HCT116 (cell line): ENCODE measurements around the gene C11orf21. TPM values are rescaled to one million over a fixed set of nuclear protein-coding genes. Genes with fewer than 3 reads are reported as not detected.

Experiments used
- ATAC-seq: fragments of 200-7000 bp; cut with Tn5 transposase; 2 replicates; pipeline ENCODE4 v1.9.1; 2020; ENCODE audit warnings: mild to moderate bottlenecking, moderate library complexity
- BruUV-seq: library from RNA; stranded (reverse); fragments of 400-500 nt; replicated peaks from 2 replicates; lab custom pipeline; 2021; lab: Mats Ljungman, UMichigan
- CTCF ChIA-PET: fragments of 300-600 bp; sonication (Branson Sonifier 250); formaldehyde crosslinking; loops from one replicate; lab custom pipeline; 2021; ENCODE audit warnings: antibody characterized with exemption; lab: Charles Lee
- POLR2A ChIA-PET: fragments of 300-600, 350-600 bp; sonication (Branson Sonifier 250); formaldehyde crosslinking; loops from one replicate; lab custom pipeline; 2021; ENCODE audit warnings: antibody characterized with exemption; lab: Charles Lee
- RAD21 ChIA-PET, 2 experiments: fragments of 300-600 bp; sonication (Branson Sonifier 250); formaldehyde crosslinking; loops; one replicate each; lab custom pipeline; 2023; ENCODE audit warnings: low total read pairs in 2 of 2; ENCODE audit not compliant: uncharacterized antibody in 2 of 2, unreplicated experiment in 2 of 2, low non-redundant PET in 1 of 2; lab: Charles Lee
- DNase-seq: peaks from one replicate; pipeline ENCODE4 v3.0.0-alpha.2; 2010; ENCODE audit warnings: low read depth, low spot score
- H2AFZ ChIP-seq: fragments of 200-600 bp; shearing (Covaris generic), sonication (generic); 2 replicates; pipeline ENCODE4 v1.6.1; 2017; ENCODE audit warnings: low read depth, mixed run types, mixed read lengths, antibody characterized with exemption, low read length; ENCODE audit not compliant: poor library complexity, severe bottlenecking
- H3K27ac ChIP-seq: 2 replicates; pipeline ENCODE4 v1.5.1; 2012; ENCODE audit warnings: low read depth, low read length
- H3K27me3 ChIP-seq: fragments of 200-600 bp; sonication (generic); 2 replicates; pipeline ENCODE4 v1.6.1; 2016; ENCODE audit warnings: mixed run types, low read length, mixed read lengths; ENCODE audit not compliant: insufficient read depth
- H3K36me3 ChIP-seq, 2 experiments: fragments of 200-500 bp in 1 of 2; fragments of 200-600 bp in 1 of 2; sonication (Bioruptor generic) in 1 of 2; sonication (generic) in 1 of 2; 2 replicates each; pipeline versions ENCODE4 v1.5.1 to v1.6.1; 2014 to 2016; ENCODE audit warnings: low read length in 2 of 2, inconsistent platforms in 1 of 2, mixed read lengths in 1 of 2, mixed run types in 1 of 2; ENCODE audit not compliant: insufficient read depth in 2 of 2, control insufficient read depth in 1 of 2
- H3K4me1 ChIP-seq, 2 experiments: fragments of 200-600 bp in 1 of 2; sonication (generic) in 1 of 2; 2 replicates each; pipeline versions ENCODE4 v1.5.1 to v1.6.1; 2012 to 2017; ENCODE audit warnings: low read length in 2 of 2, inconsistent platforms in 1 of 2, mild to moderate bottlenecking in 1 of 2, mixed read lengths in 1 of 2, mixed run types in 1 of 2, moderate library complexity in 1 of 2; ENCODE audit not compliant: insufficient read depth in 2 of 2, control insufficient read depth in 1 of 2
- H3K4me2 ChIP-seq: fragments of 200-600 bp; sonication (generic); 2 replicates; pipeline ENCODE4 v1.6.1; 2017; ENCODE audit warnings: mixed run types, low read length, mixed read lengths
- H3K4me3 ChIP-seq, 2 experiments: fragments of 200-600 bp in 1 of 2; sonication (generic) in 1 of 2; replicated peaks in 1 of 2; 2 replicates each; pipeline ENCODE4 v1.5.1; 2011 to 2016; ENCODE audit warnings: low read length in 2 of 2, control low read depth in 1 of 2, low read depth in 1 of 2, mild to moderate bottlenecking in 1 of 2, mixed read lengths in 1 of 2, mixed run types in 1 of 2
- H3K79me2 ChIP-seq: fragments of 200-600 bp; sonication (generic); 2 replicates; pipeline ENCODE4 v1.6.1; 2017; ENCODE audit warnings: mild to moderate bottlenecking, mixed run types, low read length, moderate library complexity, mixed read lengths; ENCODE audit not compliant: insufficient read depth
- H3K9ac ChIP-seq: fragments of 200-600 bp; sonication (generic); 2 replicates; pipeline ENCODE4 v1.6.1; 2016; ENCODE audit warnings: low read length, mixed read lengths
- H3K9me2 ChIP-seq: fragments of 200-600 bp; sonication (generic), shearing (Covaris generic); 2 replicates; pipeline ENCODE4 v1.6.1; 2017; ENCODE audit warnings: mixed run types, mild to moderate bottlenecking, moderate library complexity; ENCODE audit not compliant: insufficient read depth
- H3K9me3 ChIP-seq, 2 experiments: fragments of 200-500 bp in 1 of 2; fragments of 200-600 bp in 1 of 2; sonication (Bioruptor generic) in 1 of 2; sonication (generic) in 1 of 2; 2 replicates each; pipeline ENCODE4 v1.6.1; 2014 to 2017; ENCODE audit warnings: low read length in 2 of 2, mixed read lengths in 2 of 2, inconsistent platforms in 1 of 2, low read depth in 1 of 2, mild to moderate bottlenecking in 1 of 2, mixed run types in 1 of 2, moderate library complexity in 1 of 2; ENCODE audit not compliant: control insufficient read depth in 1 of 2, insufficient read depth in 1 of 2
- H4K20me1 ChIP-seq: fragments of 200-600 bp; sonication (generic), shearing (Covaris generic); 2 replicates; pipeline ENCODE4 v1.6.1; 2017; ENCODE audit warnings: mixed run types, mild to moderate bottlenecking, moderate library complexity; ENCODE audit not compliant: insufficient read depth
- CBX3 ChIP-seq: IDR thresholded peaks from 2 replicates; pipeline ENCODE4 v1.6.1; 2012; ENCODE audit warnings: low read depth
- CEBPB ChIP-seq: IDR thresholded peaks from 2 replicates; pipeline ENCODE4 v1.6.1; 2012; ENCODE audit warnings: low read depth
- EGR1 ChIP-seq: IDR thresholded peaks from 2 replicates; pipeline ENCODE4 v1.6.1; 2012; ENCODE audit warnings: low read depth
- ELF1 ChIP-seq: IDR thresholded peaks from 2 replicates; pipeline ENCODE4 v1.6.1; 2012; ENCODE audit warnings: low read depth, borderline replicate concordance
- EZH2 ChIP-seq: fragments of 200-600 bp; sonication (generic); IDR thresholded peaks from 2 replicates; pipeline ENCODE4 v1.6.1; 2017; ENCODE audit warnings: antibody characterized with exemption, mixed run types
- EZH2phosphoT487 ChIP-seq: fragments of 200-600 bp; IDR thresholded peaks from 2 replicates; pipeline ENCODE4 v1.6.1; 2018; ENCODE audit warnings: antibody characterized with exemption, borderline replicate concordance
- FOSL1 ChIP-seq: IDR thresholded peaks from 2 replicates; pipeline ENCODE4 v1.6.1; 2012; ENCODE audit warnings: low read depth
- JUND ChIP-seq: IDR thresholded peaks from 2 replicates; pipeline ENCODE4 v1.6.1; 2012
- POLR2A ChIP-seq: IDR thresholded peaks from 2 replicates; pipeline ENCODE4 v1.7.0; 2011; ENCODE audit warnings: borderline replicate concordance; ENCODE audit not compliant: insufficient read depth, insufficient read length; ENCODE audit errors: extremely low read depth
- SRF ChIP-seq: IDR thresholded peaks from 2 replicates; pipeline ENCODE4 v1.6.1; 2012; ENCODE audit warnings: low read depth
- TCF7L2 ChIP-seq: IDR thresholded peaks from 2 replicates; pipeline ENCODE4 v1.7.0; 2011; ENCODE audit warnings: borderline replicate concordance, inconsistent platforms; ENCODE audit not compliant: insufficient read depth, insufficient read length; ENCODE audit errors: extremely low read depth
- ZFX ChIP-seq: fragments of 450-650 bp; IDR thresholded peaks from 2 replicates; pipeline ENCODE4 v1.6.1; 2017
- intact Hi-C: fragments of 100-400 bp; cut with micrococcal nuclease; formaldehyde crosslinking; loops from 2 replicates; pipeline ENCODE4 v1.10.0; 2022
- total RNA-seq: library from RNA; stranded (reverse); gene quantifications from one replicate; pipeline ENCODE4 v1.2.1, GENCODE V29; 2021; ENCODE audit not compliant: unreplicated experiment
- TF ChIP-seq, protein P1 (sequence below): IDR thresholded peaks from 2 replicates; pipeline ENCODE4 v1.6.1; 2012; ENCODE audit warnings: low read depth
- TF ChIP-seq, protein P2 (sequence below), 3 experiments: fragments of 200-600 bp in 1 of 3; sonication (generic) in 1 of 3; IDR thresholded peaks in 2 of 3; conservative IDR thresholded peaks in 1 of 3; 2 replicates each; pipeline ENCODE4 v1.5.1; 2012 to 2017; ENCODE audit warnings: low read depth in 2 of 3, low read length in 2 of 3, antibody characterized with exemption in 1 of 3, borderline replicate concordance in 1 of 3, control low read depth in 1 of 3, mild to moderate bottlenecking in 1 of 3, mixed read lengths in 1 of 3, mixed run types in 1 of 3, moderate library complexity in 1 of 3; ENCODE audit not compliant: insufficient read depth in 1 of 3
- TF ChIP-seq, protein P3 (sequence below): IDR thresholded peaks from 2 replicates; pipeline ENCODE4 v1.6.1; 2012
- TF ChIP-seq, protein P4 (sequence below): IDR thresholded peaks from 2 replicates; pipeline ENCODE4 v1.6.1; 2012

C11orf21 gene
- total RNA-seq, 1 experiment from 2014 or later, result not detected

DNA sequence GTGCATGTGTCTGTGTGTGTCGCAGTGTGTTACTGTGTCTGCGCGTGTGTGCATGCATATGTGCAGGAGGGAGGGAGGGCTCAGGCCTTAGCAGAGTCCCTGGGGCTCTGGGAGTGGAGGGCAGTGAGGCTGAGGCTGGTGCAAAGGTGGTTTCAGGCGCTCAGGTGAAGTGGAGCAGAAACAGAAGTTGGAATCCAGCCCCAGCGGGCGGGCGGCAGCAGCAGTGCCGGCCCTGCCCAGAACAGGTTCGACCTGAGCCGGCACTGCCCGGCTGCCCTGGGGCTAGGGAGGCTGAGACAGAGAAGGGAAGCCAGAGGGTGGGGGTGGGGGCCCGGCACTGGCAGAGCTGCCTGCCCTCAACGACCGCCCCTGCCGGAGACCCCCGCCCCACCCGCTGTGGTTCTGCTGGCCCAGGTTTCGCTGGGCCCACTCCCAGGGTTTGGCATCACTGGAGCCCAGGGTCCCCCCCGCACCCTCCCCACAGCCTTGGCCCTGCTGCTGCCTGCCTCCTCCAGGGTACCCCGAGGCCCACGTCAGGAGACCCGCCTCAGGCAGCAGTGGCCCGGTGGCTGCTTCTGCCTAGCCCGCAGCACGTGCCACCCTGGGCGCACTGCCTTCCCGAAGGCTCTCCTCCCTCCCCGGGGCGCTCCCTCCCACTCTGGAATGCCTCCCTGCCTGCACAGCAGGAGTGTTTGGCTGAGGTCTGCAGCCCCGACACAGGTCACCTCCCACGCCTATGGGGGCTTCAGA is 44.6 kb downstream of the C11orf21 start:
- ChIA-PET RAD21 (no interaction called here), POLR2A (no interaction called here), CTCF (no interaction called here)
- Histone ChIP-seq H3K9me3 (no peaks in the 10 kb centered on the region), H2AFZ (no peak overlapping the region), H3K27me3 (no peaks in the 10 kb centered on the region), H3K4me2 (no peak overlapping the region), H3K4me1 (peaks cover 0 to 3% of the 10 kb centered on the region in 2 experiments; a peak in 1 of 4 replicates), H3K27ac (no peak overlapping the region), H3K4me3 (no peak overlapping the region), H3K36me3 (no peaks in the 10 kb centered on the region), H4K20me1 (no peaks in the 10 kb centered on the region), H3K9me2 (no peaks in the 10 kb centered on the region), H3K79me2 (no peaks in the 10 kb centered on the region), H3K9ac (no peak overlapping the region)
- BruUV-seq, result no TSS peak
- TF ChIP-seq ELF1 (no peak), CBX3 (no peak), TCF7L2 (no peak), EZH2 (no peak), SRF (no peak), CEBPB (no peak), EGR1 (no peak), ZFX (no peak), POLR2A (no peak), JUND (no peak), EZH2phosphoT487 (no peak), FOSL1 (no peak)
- TF ChIP-seq, protein P1, sequence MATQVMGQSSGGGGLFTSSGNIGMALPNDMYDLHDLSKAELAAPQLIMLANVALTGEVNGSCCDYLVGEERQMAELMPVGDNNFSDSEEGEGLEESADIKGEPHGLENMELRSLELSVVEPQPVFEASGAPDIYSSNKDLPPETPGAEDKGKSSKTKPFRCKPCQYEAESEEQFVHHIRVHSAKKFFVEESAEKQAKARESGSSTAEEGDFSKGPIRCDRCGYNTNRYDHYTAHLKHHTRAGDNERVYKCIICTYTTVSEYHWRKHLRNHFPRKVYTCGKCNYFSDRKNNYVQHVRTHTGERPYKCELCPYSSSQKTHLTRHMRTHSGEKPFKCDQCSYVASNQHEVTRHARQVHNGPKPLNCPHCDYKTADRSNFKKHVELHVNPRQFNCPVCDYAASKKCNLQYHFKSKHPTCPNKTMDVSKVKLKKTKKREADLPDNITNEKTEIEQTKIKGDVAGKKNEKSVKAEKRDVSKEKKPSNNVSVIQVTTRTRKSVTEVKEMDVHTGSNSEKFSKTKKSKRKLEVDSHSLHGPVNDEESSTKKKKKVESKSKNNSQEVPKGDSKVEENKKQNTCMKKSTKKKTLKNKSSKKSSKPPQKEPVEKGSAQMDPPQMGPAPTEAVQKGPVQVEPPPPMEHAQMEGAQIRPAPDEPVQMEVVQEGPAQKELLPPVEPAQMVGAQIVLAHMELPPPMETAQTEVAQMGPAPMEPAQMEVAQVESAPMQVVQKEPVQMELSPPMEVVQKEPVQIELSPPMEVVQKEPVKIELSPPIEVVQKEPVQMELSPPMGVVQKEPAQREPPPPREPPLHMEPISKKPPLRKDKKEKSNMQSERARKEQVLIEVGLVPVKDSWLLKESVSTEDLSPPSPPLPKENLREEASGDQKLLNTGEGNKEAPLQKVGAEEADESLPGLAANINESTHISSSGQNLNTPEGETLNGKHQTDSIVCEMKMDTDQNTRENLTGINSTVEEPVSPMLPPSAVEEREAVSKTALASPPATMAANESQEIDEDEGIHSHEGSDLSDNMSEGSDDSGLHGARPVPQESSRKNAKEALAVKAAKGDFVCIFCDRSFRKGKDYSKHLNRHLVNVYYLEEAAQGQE, result no peak
- TF ChIP-seq, protein P2, sequence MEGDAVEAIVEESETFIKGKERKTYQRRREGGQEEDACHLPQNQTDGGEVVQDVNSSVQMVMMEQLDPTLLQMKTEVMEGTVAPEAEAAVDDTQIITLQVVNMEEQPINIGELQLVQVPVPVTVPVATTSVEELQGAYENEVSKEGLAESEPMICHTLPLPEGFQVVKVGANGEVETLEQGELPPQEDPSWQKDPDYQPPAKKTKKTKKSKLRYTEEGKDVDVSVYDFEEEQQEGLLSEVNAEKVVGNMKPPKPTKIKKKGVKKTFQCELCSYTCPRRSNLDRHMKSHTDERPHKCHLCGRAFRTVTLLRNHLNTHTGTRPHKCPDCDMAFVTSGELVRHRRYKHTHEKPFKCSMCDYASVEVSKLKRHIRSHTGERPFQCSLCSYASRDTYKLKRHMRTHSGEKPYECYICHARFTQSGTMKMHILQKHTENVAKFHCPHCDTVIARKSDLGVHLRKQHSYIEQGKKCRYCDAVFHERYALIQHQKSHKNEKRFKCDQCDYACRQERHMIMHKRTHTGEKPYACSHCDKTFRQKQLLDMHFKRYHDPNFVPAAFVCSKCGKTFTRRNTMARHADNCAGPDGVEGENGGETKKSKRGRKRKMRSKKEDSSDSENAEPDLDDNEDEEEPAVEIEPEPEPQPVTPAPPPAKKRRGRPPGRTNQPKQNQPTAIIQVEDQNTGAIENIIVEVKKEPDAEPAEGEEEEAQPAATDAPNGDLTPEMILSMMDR (IDR thresholded peaks at IDR 0.05 in 2 of 3, conservative IDR thresholded peaks at IDR 0.05 in 1 of 3; ENCODE audit: borderline replicate concordance in 1 of 3, insufficient read depth in 1 of 3, low read depth in 2 of 3, low read length in 2 of 3), result no peak
- TF ChIP-seq, protein P3, sequence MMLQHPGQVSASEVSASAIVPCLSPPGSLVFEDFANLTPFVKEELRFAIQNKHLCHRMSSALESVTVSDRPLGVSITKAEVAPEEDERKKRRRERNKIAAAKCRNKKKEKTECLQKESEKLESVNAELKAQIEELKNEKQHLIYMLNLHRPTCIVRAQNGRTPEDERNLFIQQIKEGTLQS, result no peak
- TF ChIP-seq, protein P4, sequence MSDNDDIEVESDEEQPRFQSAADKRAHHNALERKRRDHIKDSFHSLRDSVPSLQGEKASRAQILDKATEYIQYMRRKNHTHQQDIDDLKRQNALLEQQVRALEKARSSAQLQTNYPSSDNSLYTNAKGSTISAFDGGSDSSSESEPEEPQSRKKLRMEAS, result no peak
- intact Hi-C loops, result no loop called here
- no peak for ATAC-seq
- no peak for DNase-seq
